Putamen (tissue), 1 donor: ENCODE measurements around the gene SAE1.
A peak's percentile ranks its signal among the peaks of the same experiment; 100 is the strongest.
"Not testable (repeated sequence)": the region's sequence is repeated elsewhere in the genome, so short reads cannot be mapped to it uniquely, and the experiment has no call there.

Experiments
- DNase-seq: peaks from one replicate; pipeline ENCODE4 v3.0.0-alpha.2; 2016; ENCODE audit warnings: low spot score

Gene SAE1

GRCh38 chr19:47240996-47241918 lies 110.6 kb downstream of the SAE1 start:
- no peak for DNase-seq

- DNase-seq: no peak
These were observed 111.4 kb downstream of the SAE1 start for GRCh38 chr19:47241919-47242577.

- no peak for DNase-seq
These were observed 112.7 kb downstream of the SAE1 start for GRCh38 chr19:47243364-47243775.

- no peak for DNase-seq
These were observed 113.3 kb downstream of the SAE1 start for GRCh38 chr19:47243776-47244547.

GRCh38 chr19:47247308-47247990 lies 116.8 kb downstream of the SAE1 start:
- DNase-seq: no peak

GRCh38 chr19:47253016-47253415 lies 122.4 kb downstream of the SAE1 start:
- DNase-seq: not testable (repeated sequence)

- DNase-seq: no peak
These were observed 122.8 kb downstream of the SAE1 start for GRCh38 chr19:47253467-47253881.

GRCh38 chr19:47253970-47254369 lies 123.3 kb downstream of the SAE1 start:
- no peak for DNase-seq

GRCh38 chr19:47255879-47256692 lies 125.5 kb downstream of the SAE1 start, which contains the start of gene CCDC9:
CCDC9 (plus strand) TSS chr19:47256525; CDS start chr19:47258401, 1,876 bp downstream.
- DNase-seq: peak; percentile 96

GRCh38 chr19:47256693-47257410 lies 126.2 kb downstream of the SAE1 start:
- DNase-seq: peak; percentile 98

GRCh38 chr19:47257411-47258169 lies 127.0 kb downstream of the SAE1 start:
- DNase-seq: no peak

- no peak for DNase-seq
These were observed 127.8 kb downstream of the SAE1 start for GRCh38 chr19:47258434-47258833.

- no peak for DNase-seq
These were observed 128.4 kb downstream of the SAE1 start for GRCh38 chr19:47258895-47259555.
